Left ventricle myocardium inferior (tissue), 1 donor: ENCODE measurements around the gene UBXN11. TPM values are rescaled to one million over a fixed set of nuclear protein-coding genes. Genes with fewer than 3 reads are reported as not detected.

Experiments used
- DNase-seq: peaks from one replicate; pipeline ENCODE4 v3.0.0-alpha.2; 2020
- H3K27ac ChIP-seq: fragments of 200-600 bp; replicated peaks from 2 replicates; pipeline ENCODE4 v1.8.0; 2021
- H3K27me3 ChIP-seq: fragments of 200-600 bp; 2 replicates; pipeline ENCODE4 v1.8.0; 2021; ENCODE audit warnings: low read depth
- H3K36me3 ChIP-seq: fragments of 200-600 bp; 2 replicates; pipeline ENCODE4 v1.8.0; 2021
- H3K4me1 ChIP-seq: fragments of 200-600 bp; 2 replicates; pipeline ENCODE4 v1.8.0; 2021
- H3K4me3 ChIP-seq: fragments of 200-600 bp; 2 replicates; pipeline ENCODE4 v1.8.0; 2021; ENCODE audit warnings: mild to moderate bottlenecking, moderate library complexity
- H3K9me3 ChIP-seq: fragments of 200-600 bp; replicated peaks from 2 replicates; pipeline ENCODE4 v1.8.0; 2021
- intact Hi-C: fragments of 100-400 bp; cut with micrococcal nuclease; formaldehyde crosslinking; loops from one replicate; pipeline ENCODE4 v1.11.0; 2022
- total RNA-seq: library from RNA; stranded (reverse); fragmentation: NEBNext Ultra II Directional; extraction: Animal tissue kit (Norgen Biotek cat#: 25700); gene quantifications from one replicate; pipeline ENCODE4 v1.2.1, GENCODE V29; 2021
- TF ChIP-seq, protein P1 (sequence below): fragments of 200-600 bp; IDR thresholded peaks from 2 replicates; pipeline ENCODE4 v1.8.0; 2021; ENCODE audit warnings: antibody characterized with exemption, mild to moderate bottlenecking, borderline replicate concordance
- donor health status: DM: no; HTN: yes; CAD: no; lungs with severe emphysema.

The UBXN11 gene
- total RNA-seq, 1 donor from 2014 or later: 11.6 TPM

DNA sequence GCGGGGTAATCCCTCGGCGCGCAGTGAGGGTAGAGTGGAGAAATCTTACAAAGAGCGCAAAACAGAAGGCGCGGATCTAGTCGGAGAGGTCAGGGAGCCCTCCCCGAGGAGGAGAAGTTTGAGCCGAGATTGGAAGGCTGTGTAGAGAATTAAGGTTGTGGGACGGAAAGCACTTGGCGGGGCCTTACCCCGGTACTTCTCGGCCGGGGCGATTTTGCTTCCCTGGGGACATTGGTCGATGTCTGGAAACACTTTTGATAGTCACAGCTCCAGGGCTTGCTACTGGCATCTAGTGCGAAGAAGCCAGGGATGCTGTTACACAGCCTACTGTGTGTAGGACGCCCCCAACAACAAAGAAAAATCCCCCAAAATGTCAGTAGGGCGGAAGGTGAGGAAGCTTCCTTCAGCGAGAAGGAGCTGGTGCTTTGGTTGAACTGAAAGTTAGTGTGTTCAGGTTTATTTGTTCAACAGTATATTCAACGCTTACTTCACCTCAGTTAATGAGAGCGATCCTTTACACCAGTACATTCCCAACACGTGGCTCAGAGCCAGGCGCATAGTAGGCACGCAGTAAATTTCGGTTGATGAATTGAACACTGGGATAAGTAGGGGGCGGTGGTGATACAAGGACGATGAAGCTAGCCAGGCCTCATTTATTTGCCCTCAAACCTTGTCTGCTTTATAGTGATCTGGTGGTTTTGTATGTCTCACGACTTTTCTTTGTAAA, 71.6 kb downstream of the UBXN11 start:
- intact Hi-C loops: no loop called here

DNA sequence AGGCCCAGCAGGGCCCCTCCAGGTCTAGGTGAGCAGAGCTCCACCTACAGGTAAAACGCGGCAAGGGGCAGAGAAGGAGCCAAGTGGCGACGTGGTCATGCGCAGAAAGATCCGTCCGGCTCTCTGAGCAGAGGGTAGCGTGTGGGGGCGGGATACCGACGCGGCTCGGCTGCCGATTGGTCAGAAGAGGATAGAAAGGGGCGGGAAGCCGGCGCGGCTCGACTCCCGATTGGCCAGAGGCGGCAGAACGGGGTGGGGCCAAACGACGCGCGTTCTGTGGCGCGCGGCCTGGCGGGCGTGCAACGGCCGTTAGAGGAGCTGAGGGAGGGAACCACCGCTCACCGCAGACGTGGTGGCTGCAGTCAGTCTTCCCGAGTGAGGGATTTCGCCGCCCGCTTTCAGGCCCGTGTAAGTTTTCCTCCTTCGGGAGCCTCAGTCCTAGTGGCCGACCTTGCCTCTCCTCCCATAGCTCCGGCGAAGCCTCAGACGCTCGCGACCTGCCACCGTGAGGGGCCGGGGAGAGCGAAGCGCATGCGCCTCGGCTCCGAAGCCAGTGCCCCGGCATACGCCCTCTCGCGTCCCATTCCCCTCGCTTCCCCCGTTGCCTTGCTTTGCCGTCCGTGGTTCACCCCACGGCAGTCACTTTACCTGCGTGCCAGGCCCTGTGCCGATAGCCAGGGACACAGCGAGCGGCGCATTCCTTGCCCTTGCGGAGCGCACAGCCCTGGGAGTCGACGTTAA, 72.4 kb downstream of the UBXN11 start, which contains the start of gene CEP85:
Gene CEP85, plus strand, starts transcription at position 298 of the 741 bp plus-strand sequence. CDS start 5,584 bp downstream, outside the sequence.
- TF ChIP-seq, protein P1, sequence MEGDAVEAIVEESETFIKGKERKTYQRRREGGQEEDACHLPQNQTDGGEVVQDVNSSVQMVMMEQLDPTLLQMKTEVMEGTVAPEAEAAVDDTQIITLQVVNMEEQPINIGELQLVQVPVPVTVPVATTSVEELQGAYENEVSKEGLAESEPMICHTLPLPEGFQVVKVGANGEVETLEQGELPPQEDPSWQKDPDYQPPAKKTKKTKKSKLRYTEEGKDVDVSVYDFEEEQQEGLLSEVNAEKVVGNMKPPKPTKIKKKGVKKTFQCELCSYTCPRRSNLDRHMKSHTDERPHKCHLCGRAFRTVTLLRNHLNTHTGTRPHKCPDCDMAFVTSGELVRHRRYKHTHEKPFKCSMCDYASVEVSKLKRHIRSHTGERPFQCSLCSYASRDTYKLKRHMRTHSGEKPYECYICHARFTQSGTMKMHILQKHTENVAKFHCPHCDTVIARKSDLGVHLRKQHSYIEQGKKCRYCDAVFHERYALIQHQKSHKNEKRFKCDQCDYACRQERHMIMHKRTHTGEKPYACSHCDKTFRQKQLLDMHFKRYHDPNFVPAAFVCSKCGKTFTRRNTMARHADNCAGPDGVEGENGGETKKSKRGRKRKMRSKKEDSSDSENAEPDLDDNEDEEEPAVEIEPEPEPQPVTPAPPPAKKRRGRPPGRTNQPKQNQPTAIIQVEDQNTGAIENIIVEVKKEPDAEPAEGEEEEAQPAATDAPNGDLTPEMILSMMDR: peak; percentile 87
- H3K27me3 ChIP-seq: no peaks in the 10 kb centered on the region
- H3K27ac ChIP-seq: peak within 1 kb of the TSS; percentile 93
- H3K4me1 ChIP-seq: peaks cover 38% of the 10 kb centered on the region
- peak within 1 kb of the TSS; percentile 87 for H3K4me3 ChIP-seq
- DNase-seq: peak; percentile 98
- H3K9me3 ChIP-seq: no peaks in the 10 kb centered on the region
- no peaks in the 10 kb centered on the region for H3K36me3 ChIP-seq
- intact Hi-C loops: no loop called here

More for the DNA sequence above, 71.6 kb downstream of the UBXN11 start:
- no peaks in the 10 kb centered on the region for H3K36me3 ChIP-seq
- peak overlapping the region; percentile 93 for H3K27ac ChIP-seq
- peaks cover 46% of the 10 kb centered on the region for H3K4me1 ChIP-seq
- peak overlapping the region; percentile 87 for H3K4me3 ChIP-seq
- no peaks in the 10 kb centered on the region for H3K9me3 ChIP-seq
- TF ChIP-seq, protein P1: no peak
- no peaks in the 10 kb centered on the region for H3K27me3 ChIP-seq
- DNase-seq: no peak

Other genes starting within 250 kb of the UBXN11 start
- 203 TPM for gene TRIM63, start 239.0 kb downstream of the UBXN11 start, total RNA-seq
- gene PDIK1L, start 194.8 kb downstream of the UBXN11 start, total RNA-seq: 4.2 TPM
- 3.1 TPM for gene FAM110D, start 147.6 kb downstream of the UBXN11 start, total RNA-seq
- gene C1orf232, start 137.7 kb downstream of the UBXN11 start, total RNA-seq: not detected
- gene ZNF593, start 136.7 kb downstream of the UBXN11 start, total RNA-seq: 13.7 TPM
- not detected for gene ZNF593OS, start 134.8 kb downstream of the UBXN11 start, total RNA-seq
- gene CNKSR1, start 129.1 kb downstream of the UBXN11 start, total RNA-seq: 1.8 TPM
- not detected for gene CATSPER4, start 116.0 kb downstream of the UBXN11 start, total RNA-seq
- 71.2 TPM for gene CEP85, start 72.4 kb downstream of the UBXN11 start, total RNA-seq
- 32.1 TPM for gene SH3BGRL3, start 26.6 kb downstream of the UBXN11 start, total RNA-seq
- gene CD52, start 11.3 kb upstream of the UBXN11 start, total RNA-seq: 2.4 TPM
- not detected for gene CRYBG2, start 47.5 kb upstream of the UBXN11 start, total RNA-seq
- gene ZNF683, start 66.1 kb upstream of the UBXN11 start, total RNA-seq: not detected
- not detected for gene LIN28A, start 104.2 kb upstream of the UBXN11 start, total RNA-seq
- gene DHDDS, start 125.7 kb upstream of the UBXN11 start, total RNA-seq: 27.9 TPM
- gene HMGN2, start 165.8 kb upstream of the UBXN11 start, total RNA-seq: 158 TPM
- gene RPS6KA1, start 223.1 kb upstream of the UBXN11 start, total RNA-seq: 4.9 TPM